GM10266 (cell line): ENCODE data around the gene FILIP1L.

Experiments used
- DNase-seq: peaks from one replicate; pipeline ENCODE4 v3.0.0; 2012; ENCODE audit errors: extremely low spot score
- TF ChIP-seq, protein P1 (sequence below): IDR thresholded peaks from 2 replicates; pipeline ENCODE4 v1.5.1; 2012; ENCODE audit warnings: mild to moderate bottlenecking, low read depth; ENCODE audit not compliant: control insufficient read depth, insufficient read depth; ENCODE audit errors: missing control alignments

Gene FILIP1L

DNA sequence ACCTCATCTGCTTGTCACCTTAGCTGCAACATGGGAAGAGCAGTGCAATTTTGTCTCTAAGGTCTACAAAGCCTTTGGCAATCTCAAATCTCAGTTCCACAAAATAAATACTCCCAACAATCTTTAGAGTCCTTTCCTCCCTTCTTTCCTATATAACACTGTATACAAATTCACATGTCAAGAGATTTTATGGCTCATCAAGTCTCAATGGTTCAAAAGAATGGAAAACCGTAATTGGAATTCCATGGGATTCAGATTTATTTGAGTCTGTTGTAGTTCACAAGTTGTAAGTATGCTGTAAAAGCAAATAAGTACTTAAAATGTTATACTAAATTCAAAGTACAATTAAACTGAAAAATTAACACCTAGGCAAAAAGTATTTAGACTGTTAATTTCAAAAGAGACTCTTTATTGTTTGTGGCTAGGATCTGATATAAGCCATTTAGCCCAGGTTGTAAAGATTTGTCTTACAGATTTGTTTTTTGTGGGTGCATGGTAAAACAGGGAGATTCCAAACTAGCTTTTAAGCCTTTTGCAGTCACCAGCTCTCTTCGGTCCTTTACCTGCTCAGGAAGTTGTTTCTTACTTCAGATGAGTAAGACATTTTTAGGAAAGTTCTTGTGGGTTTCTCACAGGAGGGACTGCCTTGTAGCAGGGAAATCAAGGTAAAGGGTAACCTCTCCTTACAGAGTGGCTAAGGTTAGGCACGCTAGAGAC, 246.5 kb downstream of the FILIP1L start:
- no peak for DNase-seq
- TF ChIP-seq, protein P1, sequence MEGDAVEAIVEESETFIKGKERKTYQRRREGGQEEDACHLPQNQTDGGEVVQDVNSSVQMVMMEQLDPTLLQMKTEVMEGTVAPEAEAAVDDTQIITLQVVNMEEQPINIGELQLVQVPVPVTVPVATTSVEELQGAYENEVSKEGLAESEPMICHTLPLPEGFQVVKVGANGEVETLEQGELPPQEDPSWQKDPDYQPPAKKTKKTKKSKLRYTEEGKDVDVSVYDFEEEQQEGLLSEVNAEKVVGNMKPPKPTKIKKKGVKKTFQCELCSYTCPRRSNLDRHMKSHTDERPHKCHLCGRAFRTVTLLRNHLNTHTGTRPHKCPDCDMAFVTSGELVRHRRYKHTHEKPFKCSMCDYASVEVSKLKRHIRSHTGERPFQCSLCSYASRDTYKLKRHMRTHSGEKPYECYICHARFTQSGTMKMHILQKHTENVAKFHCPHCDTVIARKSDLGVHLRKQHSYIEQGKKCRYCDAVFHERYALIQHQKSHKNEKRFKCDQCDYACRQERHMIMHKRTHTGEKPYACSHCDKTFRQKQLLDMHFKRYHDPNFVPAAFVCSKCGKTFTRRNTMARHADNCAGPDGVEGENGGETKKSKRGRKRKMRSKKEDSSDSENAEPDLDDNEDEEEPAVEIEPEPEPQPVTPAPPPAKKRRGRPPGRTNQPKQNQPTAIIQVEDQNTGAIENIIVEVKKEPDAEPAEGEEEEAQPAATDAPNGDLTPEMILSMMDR = no peak

DNA sequence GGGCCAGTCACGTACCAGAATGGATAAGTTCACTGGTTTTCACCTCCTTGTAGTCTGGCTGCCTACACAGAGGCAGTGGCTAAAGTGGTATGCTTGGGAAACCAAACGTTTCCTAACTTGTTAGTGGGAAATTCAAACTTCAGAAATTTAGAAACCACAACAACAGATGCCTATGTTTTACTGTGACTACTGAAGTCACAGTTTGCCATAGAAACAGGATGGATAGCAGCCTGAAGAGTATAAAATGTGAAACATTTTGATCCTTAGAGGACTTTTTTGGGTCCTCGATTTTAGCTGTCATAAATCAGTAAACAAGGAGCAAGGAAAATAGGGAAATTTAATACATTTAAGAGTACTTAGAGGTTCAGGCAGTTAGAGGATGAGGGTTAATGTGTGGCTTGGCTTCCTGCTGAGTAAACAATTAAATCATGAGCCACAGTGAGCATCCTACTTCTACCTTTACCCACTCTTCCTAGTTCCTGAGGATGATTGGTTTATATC, 248.0 kb downstream of the FILIP1L start:
- DNase-seq = no peak
- TF ChIP-seq, protein P1 = no peak

DNA sequence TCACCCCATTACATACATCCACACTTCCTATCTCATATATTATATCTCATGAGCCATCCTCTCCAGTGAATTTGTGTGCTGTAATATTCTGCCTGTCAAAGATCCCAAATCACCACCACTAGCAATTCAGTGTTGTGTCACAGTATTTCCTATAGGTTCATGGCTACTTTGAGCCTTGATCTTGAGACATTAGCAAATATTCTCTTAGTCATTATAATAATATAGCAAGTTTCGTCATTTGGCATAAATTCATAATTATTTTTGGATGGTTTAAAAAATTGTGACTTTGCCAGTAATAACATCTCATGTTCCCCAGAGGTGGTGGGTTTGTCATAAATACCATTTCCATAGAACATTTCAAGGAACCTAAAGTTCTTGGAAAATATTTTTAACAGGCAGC, 249.0 kb downstream of the FILIP1L start:
- no peak for DNase-seq
- TF ChIP-seq, protein P1 = no peak

DNA sequence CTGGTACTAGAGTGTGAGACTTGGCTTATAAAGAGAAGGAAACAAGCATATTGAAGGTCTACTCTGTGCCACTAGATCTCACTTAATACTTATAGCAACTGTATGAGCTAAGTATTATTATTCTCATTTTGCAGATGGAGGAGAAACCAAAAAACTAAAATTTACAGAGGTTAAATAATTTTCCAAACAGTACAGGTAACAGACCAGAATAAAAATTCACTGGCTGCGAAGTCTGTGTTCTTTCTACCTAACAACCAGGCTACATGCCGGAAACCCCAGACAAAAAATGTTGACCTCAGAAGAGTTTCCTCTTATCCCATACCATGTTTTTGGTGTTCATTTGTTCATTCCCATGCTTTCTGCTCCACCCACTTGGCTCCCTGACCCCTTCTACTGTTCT, 250.0 kb downstream of the FILIP1L start:
- TF ChIP-seq, protein P1 = no peak
- no peak for DNase-seq

DNA sequence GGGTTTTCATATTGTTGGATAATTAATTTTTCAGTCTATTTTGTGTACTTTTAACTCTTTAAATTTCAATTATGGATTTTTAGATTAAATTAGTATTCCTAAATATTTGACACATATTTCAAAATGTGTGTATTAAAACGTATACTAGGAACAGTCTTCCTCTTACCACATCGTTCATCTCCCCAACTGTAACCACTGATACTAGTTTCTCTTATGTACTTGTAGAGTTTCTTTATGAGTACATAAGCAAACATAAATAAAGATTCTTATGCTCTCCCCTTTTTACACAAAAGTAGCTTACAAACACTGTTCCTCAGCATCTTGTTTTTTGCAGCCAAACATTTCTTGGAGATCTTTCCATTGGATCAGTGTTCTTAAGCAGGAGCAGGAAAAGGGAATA, 250.7 kb downstream of the FILIP1L start:
- TF ChIP-seq, protein P1 = no peak
- no peak for DNase-seq

DNA sequence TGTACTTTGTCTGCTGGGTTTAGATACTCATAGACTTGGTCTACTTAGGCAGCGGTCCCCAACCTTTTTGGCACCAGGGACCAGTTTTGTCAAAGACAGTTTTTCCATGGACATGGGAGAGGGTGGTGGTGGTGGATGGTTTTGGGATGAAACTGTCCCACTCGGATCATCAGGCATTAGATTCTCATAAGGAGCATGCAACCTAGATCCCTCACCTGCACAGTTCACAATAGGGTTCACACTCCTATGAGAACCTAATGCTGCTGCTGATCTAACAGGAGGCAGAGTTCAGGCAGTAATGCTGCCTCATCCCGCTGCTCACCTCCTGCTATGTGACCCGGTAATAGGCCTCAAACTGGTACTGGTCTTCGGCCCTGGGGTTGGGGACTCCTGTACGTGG, 251.3 kb downstream of the FILIP1L start:
- TF ChIP-seq, protein P1 = no peak
- no peak for DNase-seq

DNA sequence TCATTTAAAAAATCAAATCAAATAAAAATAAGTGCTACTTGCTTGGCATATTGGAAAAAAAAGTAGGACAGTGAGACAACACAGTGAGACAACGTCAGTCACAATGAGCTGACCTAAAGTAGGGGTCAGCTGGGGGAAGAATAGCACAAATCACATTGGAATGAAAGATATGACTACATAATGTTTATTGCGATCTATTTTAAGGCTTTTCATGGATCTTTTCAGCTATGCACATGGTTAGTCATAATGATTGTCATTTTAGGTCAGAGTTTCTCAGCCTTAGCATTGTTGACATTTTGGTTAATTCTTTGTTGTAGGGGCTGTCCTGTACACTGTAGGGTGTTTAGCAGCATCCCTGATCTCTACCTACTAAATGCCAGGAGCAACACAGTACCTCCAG, 252.1 kb downstream of the FILIP1L start:
- TF ChIP-seq, protein P1 = no peak
- no peak for DNase-seq
